ENCODE data around the gene TRIM29.
A peak's percentile ranks its signal among the peaks of the same experiment; 100 is the strongest.

The TRIM29 gene

DNA sequence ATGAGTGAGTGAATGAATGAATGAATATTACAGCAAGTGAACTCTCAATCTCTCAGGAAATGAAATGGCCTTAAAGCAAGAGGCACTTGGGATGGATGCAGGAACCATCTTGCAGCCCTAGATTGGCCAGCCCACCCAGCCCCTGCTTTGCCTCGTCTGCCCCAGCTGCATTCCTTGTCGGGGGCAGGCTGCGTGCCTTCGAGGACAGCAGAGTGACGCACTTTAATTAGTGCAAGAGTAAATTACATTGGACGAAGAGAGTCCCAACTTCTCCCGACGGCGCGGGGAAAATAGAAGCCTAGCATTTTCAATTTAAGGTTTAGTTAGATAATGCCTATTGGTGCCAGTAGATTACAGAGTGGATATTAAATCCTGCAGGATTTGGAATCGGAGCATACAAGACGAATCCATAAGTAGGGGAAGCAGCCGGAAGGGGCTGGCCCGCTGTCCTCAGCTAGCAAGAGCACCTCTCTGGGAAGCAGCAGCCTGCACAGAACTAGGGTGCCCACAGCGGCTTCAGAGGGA lies 33.8 kb downstream of the TRIM29 start:
- Histone ChIP-seq H3K9me3 (ENCODE audit: control insufficient read depth, low read length) (no peaks in the 10 kb centered on the region), H3K4me1 (ENCODE audit: control insufficient read depth, insufficient read depth, low read length, poor library complexity, severe bottlenecking) (no peaks in the 10 kb centered on the region), H3K4me3 (ENCODE audit: extremely low read depth, insufficient read depth, low read length, poor library complexity, severe bottlenecking) (no peak overlapping the region), H3K36me3 (ENCODE audit: control insufficient read depth, insufficient read depth, low read length) (no peaks in the 10 kb centered on the region), H3K27ac (ENCODE audit: low read depth, low read length, severe bottlenecking) (no peak overlapping the region)
- 87 to 89% methylated on average over 14 to 15 of the region's 15 CpGs for WGBS, 2 experiments (ENCODE audit: insufficient coverage in 2 of 2)

GRCh38 chr11:120102864-120103122 lies 35.1 kb downstream of the TRIM29 start:
- H3K9me3 ChIP-seq (ENCODE audit: control insufficient read depth, low read length), result no peaks in the 10 kb centered on the region
- H3K4me1 ChIP-seq (ENCODE audit: control insufficient read depth, insufficient read depth, low read length, poor library complexity, severe bottlenecking), result no peaks in the 10 kb centered on the region
- no peak overlapping the region for H3K4me3 ChIP-seq (ENCODE audit: extremely low read depth, insufficient read depth, low read length, poor library complexity, severe bottlenecking)
- WGBS, 2 experiments (ENCODE audit: insufficient coverage in 2 of 2), result 51 to 56% methylated on average over 2 to 3 of the region's 3 CpGs
- H3K36me3 ChIP-seq (ENCODE audit: control insufficient read depth, insufficient read depth, low read length), result no peaks in the 10 kb centered on the region
- H3K27ac ChIP-seq (ENCODE audit: low read depth, low read length, severe bottlenecking), result no peak overlapping the region

- no peak overlapping the region for H3K4me3 ChIP-seq (ENCODE audit: extremely low read depth, insufficient read depth, low read length, poor library complexity, severe bottlenecking)
- H3K36me3 ChIP-seq (ENCODE audit: control insufficient read depth, insufficient read depth, low read length), result no peaks in the 10 kb centered on the region
- peaks cover 2% of the 10 kb centered on the region for H3K4me1 ChIP-seq (ENCODE audit: control insufficient read depth, insufficient read depth, low read length, poor library complexity, severe bottlenecking)
- 75 to 80% methylated on average over 7 to 8 of the region's 8 CpGs for WGBS, 2 experiments (ENCODE audit: insufficient coverage in 2 of 2)
- no peaks in the 10 kb centered on the region for H3K9me3 ChIP-seq (ENCODE audit: control insufficient read depth, low read length)
- H3K27ac ChIP-seq (ENCODE audit: low read depth, low read length, severe bottlenecking), result no peak overlapping the region
Measured at GRCh38 chr11:120102050-120102863, 35.7 kb downstream of the TRIM29 start.

- no peak overlapping the region for H3K27ac ChIP-seq (ENCODE audit: low read depth, low read length, severe bottlenecking)
- H3K36me3 ChIP-seq (ENCODE audit: control insufficient read depth, insufficient read depth, low read length), result no peaks in the 10 kb centered on the region
- H3K4me3 ChIP-seq (ENCODE audit: extremely low read depth, insufficient read depth, low read length, poor library complexity, severe bottlenecking), result no peak overlapping the region
- 84 to 89% methylated on average over 8 to 14 of the region's 14 CpGs for WGBS, 2 experiments (ENCODE audit: insufficient coverage in 2 of 2)
- H3K4me1 ChIP-seq (ENCODE audit: control insufficient read depth, insufficient read depth, low read length, poor library complexity, severe bottlenecking), result peaks cover 10% of the 10 kb centered on the region
- no peaks in the 10 kb centered on the region for H3K9me3 ChIP-seq (ENCODE audit: control insufficient read depth, low read length)
Measured at GRCh38 chr11:120098503-120099020, 39.4 kb downstream of the TRIM29 start.

- Histone ChIP-seq H3K4me1 (ENCODE audit: control insufficient read depth, insufficient read depth, low read length, poor library complexity, severe bottlenecking) (peaks cover 10% of the 10 kb centered on the region), H3K9me3 (ENCODE audit: control insufficient read depth, low read length) (no peaks in the 10 kb centered on the region), H3K4me3 (ENCODE audit: extremely low read depth, insufficient read depth, low read length, poor library complexity, severe bottlenecking) (no peak overlapping the region), H3K27ac (ENCODE audit: low read depth, low read length, severe bottlenecking) (no peak overlapping the region), H3K36me3 (ENCODE audit: control insufficient read depth, insufficient read depth, low read length) (no peaks in the 10 kb centered on the region)
- WGBS, 2 experiments (ENCODE audit: insufficient coverage in 2 of 2), result 65 to 69% methylated on average over 6 to 9 of the region's 10 CpGs
Measured at GRCh38 chr11:120097721-120098385, 40.1 kb downstream of the TRIM29 start.

DNA sequence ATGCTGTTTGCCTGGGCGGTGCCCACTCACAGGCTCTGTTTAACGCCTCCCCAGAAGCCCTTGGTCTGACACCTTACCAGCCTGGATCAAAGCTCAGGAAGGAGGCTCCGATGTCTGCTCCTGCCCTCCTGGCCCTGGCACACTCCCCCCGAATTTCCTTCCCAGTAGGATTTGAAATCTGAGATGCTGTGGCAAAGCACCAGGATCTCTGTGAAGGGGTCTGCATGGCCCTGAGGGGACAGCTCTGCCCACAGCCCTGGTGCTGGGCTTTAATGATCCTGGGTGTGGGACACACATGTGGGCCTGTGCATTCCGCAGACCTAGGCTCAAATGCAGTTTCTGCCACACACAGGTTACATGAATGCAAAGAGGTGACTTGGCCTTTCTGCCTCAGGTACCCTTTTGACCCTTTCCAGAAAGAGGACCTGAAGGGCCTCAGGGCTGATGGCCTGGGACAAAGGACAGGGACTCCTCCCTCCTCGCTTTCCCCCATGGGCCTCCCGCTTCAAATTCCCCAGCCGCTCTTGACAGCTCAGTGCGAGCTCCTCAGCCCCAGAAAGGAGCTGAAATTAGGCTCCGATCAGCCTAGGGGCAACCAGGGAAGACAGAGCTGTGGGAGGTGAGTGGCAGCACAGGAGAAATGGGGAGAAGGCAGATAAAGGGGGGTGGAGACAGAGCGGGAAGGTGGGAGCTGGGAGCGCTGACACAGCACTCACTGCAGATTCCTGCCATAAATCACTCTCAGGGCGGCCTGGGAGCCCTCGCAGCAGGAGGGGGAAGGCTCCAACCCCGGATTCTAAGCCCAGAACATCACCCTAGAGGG lies 41.3 kb downstream of the TRIM29 start:
- Histone ChIP-seq H3K36me3 (ENCODE audit: control insufficient read depth, insufficient read depth, low read length) (no peaks in the 10 kb centered on the region), H3K27ac (ENCODE audit: low read depth, low read length, severe bottlenecking) (peak overlapping the region; percentile 29), H3K9me3 (ENCODE audit: control insufficient read depth, low read length) (no peaks in the 10 kb centered on the region), H3K4me3 (ENCODE audit: extremely low read depth, insufficient read depth, low read length, poor library complexity, severe bottlenecking) (no peak overlapping the region), H3K4me1 (ENCODE audit: control insufficient read depth, insufficient read depth, low read length, poor library complexity, severe bottlenecking) (peaks cover 10% of the 10 kb centered on the region)
- WGBS, 2 experiments (ENCODE audit: insufficient coverage in 2 of 2), result 29 to 82% methylated on average over 4 to 13 of the region's 15 CpGs

DNA sequence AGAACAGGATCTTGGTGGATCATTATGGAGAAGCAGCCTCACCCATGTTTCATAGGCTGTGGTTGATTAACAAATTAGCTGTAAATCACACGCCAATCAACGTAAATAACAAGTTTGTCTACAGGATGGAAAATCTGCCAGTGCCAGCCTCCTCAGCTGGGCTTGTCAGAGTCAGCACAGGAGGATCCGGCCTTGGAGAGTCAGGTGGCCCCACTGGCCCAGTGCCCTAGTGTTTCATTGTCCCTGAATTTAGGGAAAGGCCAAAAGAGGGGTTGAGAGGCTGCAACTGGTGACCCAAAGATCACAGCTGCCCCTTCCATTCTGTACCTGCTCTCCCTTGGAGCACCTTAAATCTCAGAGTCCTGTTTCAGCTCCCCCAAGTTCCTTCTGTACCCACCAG lies 42.4 kb downstream of the TRIM29 start:
- no peak overlapping the region for H3K4me3 ChIP-seq (ENCODE audit: extremely low read depth, insufficient read depth, low read length, poor library complexity, severe bottlenecking)
- peaks cover 10% of the 10 kb centered on the region for H3K4me1 ChIP-seq (ENCODE audit: control insufficient read depth, insufficient read depth, low read length, poor library complexity, severe bottlenecking)
- H3K36me3 ChIP-seq (ENCODE audit: control insufficient read depth, insufficient read depth, low read length), result no peaks in the 10 kb centered on the region
- no peak overlapping the region for H3K27ac ChIP-seq (ENCODE audit: low read depth, low read length, severe bottlenecking)
- 85 to 97% methylated on average over 3 of the region's 3 CpGs for WGBS, 2 experiments (ENCODE audit: insufficient coverage in 2 of 2)
- no peaks in the 10 kb centered on the region for H3K9me3 ChIP-seq (ENCODE audit: control insufficient read depth, low read length)

DNA sequence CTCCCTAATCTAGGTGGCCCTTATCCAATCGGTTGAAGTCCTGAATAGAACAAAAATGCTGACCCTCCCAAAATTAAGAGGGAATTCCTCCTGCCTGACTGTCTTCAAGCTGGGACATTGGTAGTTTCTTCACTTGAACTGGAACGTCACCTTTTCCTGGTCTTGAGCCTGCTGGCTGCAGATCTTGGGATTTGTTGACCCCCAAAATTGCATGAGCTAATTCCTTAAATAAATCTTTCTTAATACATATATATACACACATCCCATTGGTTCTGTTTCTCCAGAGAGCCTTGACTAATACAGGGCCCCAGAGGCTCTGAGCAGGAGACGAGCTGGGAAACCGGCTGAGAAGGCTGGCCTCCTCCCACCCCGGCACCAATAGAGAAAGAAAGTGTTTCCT lies 46.2 kb downstream of the TRIM29 start:
- Histone ChIP-seq H3K36me3 (ENCODE audit: control insufficient read depth, insufficient read depth, low read length) (no peaks in the 10 kb centered on the region), H3K4me3 (ENCODE audit: extremely low read depth, insufficient read depth, low read length, poor library complexity, severe bottlenecking) (no peak overlapping the region), H3K4me1 (ENCODE audit: control insufficient read depth, insufficient read depth, low read length, poor library complexity, severe bottlenecking) (peaks cover 3% of the 10 kb centered on the region), H3K27ac (ENCODE audit: low read depth, low read length, severe bottlenecking) (no peak overlapping the region), H3K9me3 (ENCODE audit: control insufficient read depth, low read length) (no peaks in the 10 kb centered on the region)
- WGBS, 2 experiments (ENCODE audit: insufficient coverage in 2 of 2), result 82 to 88% methylated on average over 1 to 5 of the region's 5 CpGs

GRCh38 chr11:120091121-120091520 lies 46.8 kb downstream of the TRIM29 start:
- Histone ChIP-seq H3K4me3 (ENCODE audit: extremely low read depth, insufficient read depth, low read length, poor library complexity, severe bottlenecking) (no peak overlapping the region), H3K27ac (ENCODE audit: low read depth, low read length, severe bottlenecking) (no peak overlapping the region), H3K9me3 (ENCODE audit: control insufficient read depth, low read length) (no peaks in the 10 kb centered on the region), H3K36me3 (ENCODE audit: control insufficient read depth, insufficient read depth, low read length) (no peaks in the 10 kb centered on the region), H3K4me1 (ENCODE audit: control insufficient read depth, insufficient read depth, low read length, poor library complexity, severe bottlenecking) (no peaks in the 10 kb centered on the region)
- 80 to 100% methylated on average over 1 of the region's 1 CpG for WGBS, 2 experiments (ENCODE audit: insufficient coverage in 2 of 2)

GRCh38 chr11:120090411-120090810 lies 47.5 kb downstream of the TRIM29 start:
- H3K4me3 ChIP-seq (ENCODE audit: extremely low read depth, insufficient read depth, low read length, poor library complexity, severe bottlenecking), result no peak overlapping the region
- no peaks in the 10 kb centered on the region for H3K36me3 ChIP-seq (ENCODE audit: control insufficient read depth, insufficient read depth, low read length)
- no peaks in the 10 kb centered on the region for H3K4me1 ChIP-seq (ENCODE audit: control insufficient read depth, insufficient read depth, low read length, poor library complexity, severe bottlenecking)
- WGBS, 2 experiments (ENCODE audit: insufficient coverage in 2 of 2), result 97 to 100% methylated on average over 2 to 3 of the region's 3 CpGs
- H3K9me3 ChIP-seq (ENCODE audit: control insufficient read depth, low read length), result no peaks in the 10 kb centered on the region
- H3K27ac ChIP-seq (ENCODE audit: low read depth, low read length, severe bottlenecking), result no peak overlapping the region

Data from mesodermal cell (in vitro differentiated cells).